GM18526 (cell line): Measurements from ENCODE around the gene CTTNBP2.

Experiments used
- POLR2A ChIP-seq: IDR thresholded peaks from 3 replicates; pipeline ENCODE4 v1.6.1; 2011; ENCODE audit not compliant: insufficient read length; ENCODE audit errors: extremely low read depth

Gene CTTNBP2

DNA sequence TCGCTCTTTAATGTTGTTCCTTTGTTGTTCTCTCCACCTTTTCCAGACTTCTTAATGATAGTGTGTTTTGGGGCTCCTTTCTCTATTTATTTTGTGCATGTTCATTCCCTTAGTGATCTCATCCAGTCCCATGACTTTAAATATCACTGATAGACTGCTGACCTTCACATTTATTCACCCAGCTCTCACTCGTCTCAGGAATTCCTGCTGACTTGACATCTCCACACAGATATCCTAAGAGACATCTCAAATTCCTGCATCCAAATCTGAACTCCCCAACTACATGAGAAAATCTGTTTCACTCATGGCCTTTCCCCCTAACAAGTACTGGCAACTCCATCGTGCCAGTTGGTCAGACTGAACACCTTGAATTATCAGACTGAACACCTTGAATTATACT lies 111.2 kb downstream of the CTTNBP2 start:
- no peak for TF ChIP-seq POLR2A

- no peak for TF ChIP-seq POLR2A
Observed at GRCh38 chr7:117759950-117760640, 113.1 kb downstream of the CTTNBP2 start.

DNA sequence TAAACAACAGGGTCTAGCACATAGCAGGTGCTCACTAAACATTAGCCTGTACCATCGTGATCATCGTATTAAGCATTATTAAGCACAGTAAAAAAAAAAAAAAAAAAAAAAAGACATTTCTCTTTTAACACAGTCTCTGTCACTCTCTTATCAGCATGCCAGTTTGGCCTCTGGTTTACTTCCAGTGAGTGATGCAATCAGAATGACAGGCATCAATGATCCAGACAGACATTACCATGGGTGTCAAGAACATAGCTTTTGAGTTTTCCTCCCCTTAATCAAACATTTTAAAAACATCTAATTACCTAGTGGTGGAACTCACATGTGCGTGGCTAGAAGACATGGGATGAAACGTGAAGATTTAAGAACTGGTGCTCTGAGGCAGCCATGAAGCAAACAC lies 115.8 kb downstream of the CTTNBP2 start:
- TF ChIP-seq POLR2A: no peak

- no peak for TF ChIP-seq POLR2A
Observed at GRCh38 chr7:117756586-117757085, 116.6 kb downstream of the CTTNBP2 start.

- no peak for TF ChIP-seq POLR2A
Observed at GRCh38 chr7:117755136-117755535, 118.1 kb downstream of the CTTNBP2 start.

DNA sequence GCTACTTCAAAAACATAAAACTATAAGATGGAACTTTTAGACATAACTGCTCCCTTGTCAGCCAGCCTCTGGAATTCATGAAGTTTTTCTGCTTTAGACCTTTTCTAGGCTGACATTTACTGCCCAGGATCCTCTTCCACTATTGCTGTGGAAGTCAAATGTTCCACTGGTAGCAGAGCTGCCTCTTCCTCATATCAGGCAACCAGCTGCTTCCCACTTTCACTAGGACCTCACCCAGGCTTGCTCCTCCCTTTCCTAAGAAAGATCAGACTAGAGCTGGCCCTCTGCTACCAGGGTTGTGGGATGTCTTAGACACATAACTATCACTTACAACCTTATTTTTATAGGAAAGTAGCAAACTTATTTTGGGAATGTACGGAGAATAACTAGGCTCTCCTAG lies 121.5 kb downstream of the CTTNBP2 start:
- TF ChIP-seq POLR2A: no peak

DNA sequence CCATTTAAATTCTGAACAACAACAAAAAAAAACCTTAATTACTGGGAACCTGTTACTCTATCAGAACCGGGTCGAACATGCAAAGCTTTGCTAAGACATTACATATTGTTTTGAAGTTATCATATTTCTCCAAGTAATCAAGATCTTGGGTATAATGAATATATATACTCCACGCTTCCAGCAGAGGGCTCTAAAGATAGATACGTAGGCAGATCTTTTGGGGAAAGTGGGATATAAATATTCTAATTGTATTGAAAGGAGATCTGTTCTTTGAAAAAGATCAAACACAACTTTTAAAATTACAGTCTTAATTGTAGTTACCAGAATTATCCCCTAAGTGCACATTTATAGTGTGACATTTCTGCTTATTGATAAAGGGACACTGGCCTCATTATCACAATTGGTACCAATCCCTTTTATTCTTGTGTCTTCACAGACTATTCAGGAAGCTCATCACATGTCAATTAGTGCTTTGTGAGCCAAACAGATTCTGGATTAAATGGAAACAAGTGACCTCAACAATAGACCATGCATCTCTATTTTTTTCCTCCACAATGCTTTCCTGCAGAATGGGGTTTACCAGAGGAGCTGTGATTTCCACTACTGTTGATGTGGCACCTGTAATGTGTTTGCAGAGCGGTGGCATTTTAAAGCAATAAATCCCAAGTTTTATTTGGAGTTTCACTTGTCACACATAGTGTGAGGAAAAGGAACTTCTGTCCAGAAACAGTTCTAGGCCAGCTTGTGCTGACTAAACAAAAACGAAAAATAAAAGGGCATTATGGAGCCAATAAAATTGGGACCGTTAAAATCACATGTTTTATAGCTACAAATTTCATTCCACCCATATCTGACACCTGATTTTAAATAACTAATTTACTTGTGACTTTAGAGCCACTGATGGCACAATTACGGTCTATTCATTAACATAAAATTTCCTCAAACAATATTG lies 122.4 kb downstream of the CTTNBP2 start:
- TF ChIP-seq POLR2A: no peak

GRCh38 chr7:117741962-117742361 lies 131.3 kb downstream of the CTTNBP2 start:
- TF ChIP-seq POLR2A: no peak

- TF ChIP-seq POLR2A: no peak
Observed at GRCh38 chr7:117739085-117739484, 134.2 kb downstream of the CTTNBP2 start.

DNA sequence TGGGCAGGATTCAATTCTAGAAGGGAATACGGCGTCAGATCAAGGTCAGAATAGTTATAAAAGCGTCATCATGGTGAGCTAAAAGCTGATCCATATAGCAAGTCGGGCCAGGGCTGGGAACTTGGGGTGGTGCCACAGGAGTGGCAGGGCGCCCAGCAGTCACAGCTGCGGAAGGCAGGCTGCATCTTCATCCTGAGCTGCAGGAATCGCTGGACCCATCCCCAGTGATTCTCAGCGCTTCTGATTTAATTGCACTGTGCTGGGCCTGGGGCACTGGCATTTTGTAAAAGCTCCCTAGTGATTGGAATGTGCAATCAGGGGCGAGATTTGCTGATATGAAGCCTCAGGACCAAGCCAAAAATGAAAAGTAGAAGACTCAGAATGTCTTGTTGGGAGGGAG lies 135.3 kb downstream of the CTTNBP2 start:
- no peak for TF ChIP-seq POLR2A

- TF ChIP-seq POLR2A: no peak
Observed at GRCh38 chr7:117731455-117731854, 141.8 kb downstream of the CTTNBP2 start.

DNA sequence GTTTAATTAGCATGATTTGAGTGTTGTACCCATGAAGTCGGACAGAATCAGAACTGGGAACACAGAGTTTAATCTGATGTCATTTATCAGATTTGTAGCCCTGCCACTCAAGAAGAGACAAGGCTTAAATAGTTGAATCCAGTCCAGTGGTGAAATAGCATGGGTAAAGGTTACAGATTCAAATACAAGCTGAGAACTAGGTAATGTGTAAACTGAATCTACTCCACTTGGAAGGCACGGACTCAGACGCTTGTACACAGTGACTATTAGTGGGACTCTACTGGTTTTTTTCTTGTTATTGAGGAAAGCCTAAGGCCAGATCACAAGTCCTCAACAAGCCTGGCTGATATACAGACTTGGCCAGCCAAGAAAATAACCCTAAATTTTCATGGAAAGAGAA lies 142.9 kb downstream of the CTTNBP2 start:
- TF ChIP-seq POLR2A: no peak

DNA sequence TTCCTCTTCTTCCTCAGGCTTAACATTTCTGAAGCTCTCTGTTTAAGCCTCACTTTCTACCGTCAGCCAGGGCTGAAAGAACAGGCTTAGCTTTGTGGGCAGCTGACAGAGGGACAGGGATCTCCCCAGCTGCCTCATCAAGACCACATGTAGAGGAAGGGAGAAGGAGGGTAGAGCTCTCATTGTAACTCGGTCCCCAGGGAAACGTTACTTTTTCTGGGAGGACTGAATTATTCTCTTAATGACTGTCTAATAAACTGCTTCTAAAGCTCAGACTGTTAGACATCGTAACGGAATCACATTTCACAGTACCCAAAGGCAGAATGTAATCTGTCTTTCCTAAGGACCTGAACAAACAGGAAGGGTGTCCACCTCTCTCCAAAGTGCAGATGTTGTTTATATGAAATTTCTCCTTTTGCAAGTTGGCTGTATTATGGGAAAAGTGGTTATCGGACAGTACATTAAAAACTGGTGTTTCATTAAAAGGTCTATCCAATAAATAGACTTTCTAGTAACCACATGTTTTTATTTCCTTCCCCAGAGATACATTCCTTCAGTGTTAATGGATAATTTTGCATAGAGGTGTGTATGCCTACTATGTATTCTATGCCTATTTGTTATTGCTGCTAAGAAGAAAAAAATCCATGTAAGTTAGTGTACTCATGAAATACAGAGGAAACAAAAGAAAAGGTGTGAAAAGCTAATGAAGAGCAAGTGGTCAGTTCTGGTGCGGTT lies 144.2 kb downstream of the CTTNBP2 start:
- TF ChIP-seq POLR2A: no peak

GRCh38 chr7:117724898-117725297 lies 148.3 kb downstream of the CTTNBP2 start:
- no peak for TF ChIP-seq POLR2A

DNA sequence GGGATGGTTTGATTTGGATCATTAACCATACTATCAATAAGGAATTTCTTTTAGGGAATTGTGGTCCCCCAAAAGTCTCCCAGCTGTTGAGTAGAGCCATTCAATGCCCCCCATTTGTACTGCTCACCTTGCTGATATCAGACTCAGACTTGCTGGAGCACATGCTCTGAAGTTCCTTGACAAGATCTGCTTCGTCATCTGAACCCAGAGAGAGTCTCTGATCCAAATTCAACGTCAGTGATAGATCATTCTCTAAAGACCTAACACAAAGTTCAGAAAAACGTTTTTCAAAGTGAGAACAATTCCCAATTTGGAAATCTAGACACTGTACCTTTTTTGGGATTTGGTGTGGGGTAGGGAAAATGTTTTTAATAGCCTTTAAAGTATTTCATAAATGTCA lies 153.9 kb downstream of the CTTNBP2 start:
- no peak for TF ChIP-seq POLR2A
